Heart right ventricle (tissue), 16 donors: Measurements from ENCODE around the gene GADL1. TPM values are rescaled to one million over a fixed set of nuclear protein-coding genes. Genes with fewer than 3 reads are reported as not detected.

Source experiments
- ATAC-seq, 8 donors: fragments of 200-7000 bp; cut with Tn5 transposase; one replicate each; pipeline ENCODE4 v1.9.1; 2020; ENCODE audit warnings: mild to moderate bottlenecking in 8 of 8, moderate library complexity in 8 of 8, moderate number of reproducible peaks in 1 of 8
- DNase-seq, 2 donors: peaks; one replicate each; pipeline ENCODE4 v3.0.0-alpha.2; 2020
- H3K27ac ChIP-seq, 10 donors: fragments of 200-600 bp; sonication (generic) in 2 of 10; one replicate each; pipeline versions ENCODE4 v1.5.0 to v1.8.0; 2020 to 2022; ENCODE audit warnings: mild to moderate bottlenecking in 3 of 10
- H3K27me3 ChIP-seq, 7 donors: fragments of 200-600 bp; one replicate each; pipeline ENCODE4 v1.8.0; 2021 to 2022; ENCODE audit warnings: mild to moderate bottlenecking in 2 of 7
- H3K36me3 ChIP-seq, 9 donors: fragments of 200-600 bp; sonication (generic) in 1 of 9; one replicate each; pipeline versions ENCODE4 v1.5.0 to v1.8.0; 2020 to 2022; ENCODE audit warnings: mild to moderate bottlenecking in 2 of 9
- H3K4me1 ChIP-seq, 9 donors: fragments of 200-600 bp; sonication (generic) in 1 of 9; one replicate each; pipeline versions ENCODE4 v1.5.0 to v1.8.0; 2020 to 2022; ENCODE audit warnings: mild to moderate bottlenecking in 4 of 9
- H3K4me3 ChIP-seq, 10 donors: fragments of 200-600 bp; sonication (generic) in 2 of 10; one replicate each; pipeline versions ENCODE4 v1.5.0 to v1.8.0; 2020 to 2022; ENCODE audit warnings: mild to moderate bottlenecking in 7 of 10, moderate library complexity in 2 of 10
- H3K9me3 ChIP-seq, 11 donors: fragments of 200-600 bp in 10 of 11; sonication (generic) in 2 of 11; one replicate each; pipeline versions ENCODE4 v1.5.0 to v1.8.0; 2013 to 2022; ENCODE audit warnings: mild to moderate bottlenecking in 2 of 11, control low read depth in 1 of 11, moderate library complexity in 1 of 11
- WGBS, 2 donors: extraction: QIAGEN DNeasy Blood & Tissue Kit; methylation state at CpG; one replicate each; pipeline ENCODE4 v1.1.7; 2013; ENCODE audit warnings: inconsistent platforms in 1 of 2; 5-methylcytosine and 5-hydroxymethylcytosine counted together
- intact Hi-C, 10 donors: fragments of 100-400 bp; cut with DNase I; formaldehyde crosslinking; loops; one replicate each; pipeline versions ENCODE4 v1.11.1 to v1.14.2; 2022
- polyA plus RNA-seq, 2 donors: library from polyadenylated mRNA; stranded (reverse); fragments of 200-250 nt; gene quantifications; one replicate each; pipeline ENCODE4 v1.2.3, GENCODE V29; 2013
- total RNA-seq, 10 donors: library from RNA; stranded (reverse); fragmentation: NEBNext Ultra II Directional in 3 of 10; extraction: Animal tissue kit (Norgen Biotek cat#: 25700) in 3 of 10; gene quantifications; one replicate each; pipeline versions ENCODE4 v1.2.1 to v1.2.4, GENCODE V29; 2021 to 2023
- TF ChIP-seq, protein P1 (sequence below), 9 donors: fragments of 200-600 bp; sonication (generic) in 2 of 9; IDR thresholded peaks; one replicate each; pipeline versions ENCODE4 v1.5.0 to v1.8.0; 2021 to 2022; ENCODE audit warnings: antibody characterized with exemption in 9 of 9, mild to moderate bottlenecking in 5 of 9, moderate library complexity in 1 of 9
- donor health status: Arrhythmogenic right ventricular cardiomyopathy.
- donor health status: ischemic (EF 13 %, LVEDD 7.1; RV severe dilation, severe dysfunction).
- donor health status: healthy with polysubstance abuse.
- donor health status: DM: no; HTN: yes; CAD: no.
- donor health status: DM: no; HTN: no; CAD: no.
- donor health status: ischemic (EF 25% LVEDD 6.9; RV normal size, moderate dysfunction).
- donor health status: ischemic (EF 25% LVEDD 5.7; RV mildly dilated, moderate dysfunction).
- donor health status: healthy.
- donor health status: DM: yes; HTN: yes; CAD: no.
- donor health status: Ischemic cardiomyopathy.
- donor health status: ischemic (EF 35%, LVEDD 5.7; RV mildly dilated, moderate dysfunction).
- donor health status: nonischemic (EF 11% LVEDD 7.7; RV severe dilation, severe dysfunction).
- donor health status: DM: yes; HTN: yes; CAD: no.
- donor health status: PGD.
- donor health status: ischemic (EF 29% LVEDD 5.4; RV normal size, mild dysfunction).
- donor health status: nonischemic (EF 23%, LVEDD 6.1; RV moderate dilation, normal function).

Gene GADL1
- total and polyA plus RNA-seq, 12 donors = 0.12 to 1.6 (median 0.40) TPM; not detected in 4

DNA sequence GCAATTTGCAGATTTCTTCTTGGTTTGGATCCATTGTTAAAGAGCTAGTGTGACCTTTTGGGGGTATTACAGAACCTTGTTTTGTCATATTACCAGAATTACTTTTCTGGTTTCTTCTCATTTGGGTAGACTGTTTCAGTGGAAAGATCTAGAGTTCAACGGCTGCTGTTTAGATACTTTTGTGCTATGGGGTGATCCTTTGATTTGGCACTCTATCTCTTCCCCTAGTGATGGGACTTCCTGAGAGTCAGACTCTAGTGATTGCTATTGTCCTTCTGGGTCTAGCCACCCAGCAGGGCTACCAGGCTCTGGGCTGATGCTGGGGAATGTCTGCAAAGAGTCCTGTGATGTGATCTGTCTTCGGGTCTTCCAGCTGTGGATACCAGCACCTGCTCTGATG, 46.3 kb upstream of the GADL1 start:
- intact Hi-C loops = loop anchor here in 1 of 10 donors (5.0 kb wide), 1 partner anchor 168 kb away; no protein-coding TSS in a partner anchor
- peaks cover 0 to 3% (median 0%) of the 10 kb centered on the region in 11 donors for H3K9me3 ChIP-seq
- TF ChIP-seq, protein P1, sequence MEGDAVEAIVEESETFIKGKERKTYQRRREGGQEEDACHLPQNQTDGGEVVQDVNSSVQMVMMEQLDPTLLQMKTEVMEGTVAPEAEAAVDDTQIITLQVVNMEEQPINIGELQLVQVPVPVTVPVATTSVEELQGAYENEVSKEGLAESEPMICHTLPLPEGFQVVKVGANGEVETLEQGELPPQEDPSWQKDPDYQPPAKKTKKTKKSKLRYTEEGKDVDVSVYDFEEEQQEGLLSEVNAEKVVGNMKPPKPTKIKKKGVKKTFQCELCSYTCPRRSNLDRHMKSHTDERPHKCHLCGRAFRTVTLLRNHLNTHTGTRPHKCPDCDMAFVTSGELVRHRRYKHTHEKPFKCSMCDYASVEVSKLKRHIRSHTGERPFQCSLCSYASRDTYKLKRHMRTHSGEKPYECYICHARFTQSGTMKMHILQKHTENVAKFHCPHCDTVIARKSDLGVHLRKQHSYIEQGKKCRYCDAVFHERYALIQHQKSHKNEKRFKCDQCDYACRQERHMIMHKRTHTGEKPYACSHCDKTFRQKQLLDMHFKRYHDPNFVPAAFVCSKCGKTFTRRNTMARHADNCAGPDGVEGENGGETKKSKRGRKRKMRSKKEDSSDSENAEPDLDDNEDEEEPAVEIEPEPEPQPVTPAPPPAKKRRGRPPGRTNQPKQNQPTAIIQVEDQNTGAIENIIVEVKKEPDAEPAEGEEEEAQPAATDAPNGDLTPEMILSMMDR (IDR thresholded peaks at IDR 0.05) = no peak
- no peak for ATAC-seq
- 83 to 85% methylated on average over 2 of the region's 2 CpGs for WGBS, 2 donors
- no peaks in the 10 kb centered on the region for H3K27me3 ChIP-seq
- no peak overlapping the region for H3K27ac ChIP-seq
- H3K4me3 ChIP-seq = no peak overlapping the region
- H3K36me3 ChIP-seq = no peaks in the 10 kb centered on the region
- H3K4me1 ChIP-seq = no peaks in the 10 kb centered on the region
- DNase-seq = no peak

DNA sequence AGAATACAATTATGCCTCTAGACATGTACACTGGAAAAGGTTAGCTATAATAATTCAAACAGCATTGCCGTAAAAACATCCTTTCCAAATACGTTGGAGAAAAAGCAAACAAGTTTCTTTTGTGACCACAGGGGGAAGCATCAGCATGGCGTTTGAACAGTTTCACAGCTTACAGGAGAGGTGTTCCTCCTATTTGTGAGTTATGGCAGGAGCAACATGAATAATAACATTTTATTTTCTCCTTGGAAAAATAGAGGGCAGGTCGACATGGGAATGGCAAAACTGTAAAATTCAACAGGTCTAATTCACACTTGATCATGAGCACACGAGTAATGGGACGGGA, 39.7 kb upstream of the GADL1 start:
- ATAC-seq (no peak), DNase-seq (no peak)
- no peaks in the 10 kb centered on the region for H3K27me3 ChIP-seq
- peaks cover 0 to 5% (median 0%) of the 10 kb centered on the region in 9 donors for H3K4me1 ChIP-seq
- H3K4me3 ChIP-seq = peak overlapping the region in 1 of 10 donors; percentile 22
- H3K27ac ChIP-seq = no peak overlapping the region
- TF ChIP-seq, protein P1 (IDR thresholded peaks at IDR 0.05) = peak in 7 of 9 donors; percentile 41 to 59 (median 51)
- WGBS, 2 donors = 34 to 46% methylated on average over 6 of the region's 6 CpGs
- no peaks in the 10 kb centered on the region for H3K36me3 ChIP-seq
- H3K9me3 ChIP-seq = no peaks in the 10 kb centered on the region
- intact Hi-C loops = no loop called here

DNA sequence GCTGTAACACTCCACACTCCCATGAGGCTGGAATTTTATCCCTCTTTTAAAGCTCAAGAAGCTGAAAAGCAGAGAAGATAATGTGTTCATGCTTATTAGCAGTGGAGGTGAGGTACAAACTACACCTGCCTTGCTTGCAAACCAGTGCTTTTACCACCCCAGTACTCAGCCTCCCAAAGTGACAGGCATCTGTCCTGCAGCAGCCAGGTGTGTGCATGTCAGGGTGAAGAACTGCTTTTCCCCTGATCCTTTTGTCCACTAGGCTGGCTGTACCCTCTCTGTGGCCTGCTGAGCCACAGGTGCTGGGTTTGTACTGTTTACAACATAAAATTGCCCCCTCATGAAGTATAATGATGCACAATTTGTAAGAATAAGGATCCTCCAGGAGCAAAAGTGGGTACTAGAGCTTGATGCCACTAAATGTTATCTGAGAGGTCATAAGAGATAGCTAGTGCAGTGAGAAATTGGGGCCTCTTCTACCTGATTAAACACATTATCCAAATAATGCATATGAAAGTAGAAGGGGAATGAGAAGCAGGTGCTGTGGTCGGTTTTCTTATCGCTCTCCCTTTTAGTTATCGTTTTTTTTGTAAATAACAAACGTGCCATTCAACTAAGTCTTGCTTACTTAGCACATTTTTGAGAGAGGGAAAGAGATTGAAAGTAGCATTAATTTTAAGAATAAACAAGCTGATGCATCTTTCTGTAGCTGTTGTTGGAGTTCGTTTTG, 39.2 kb upstream of the GADL1 start:
- H3K4me1 ChIP-seq = peaks cover 0 to 5% (median 0%) of the 10 kb centered on the region in 9 donors
- TF ChIP-seq, protein P1 (IDR thresholded peaks at IDR 0.05) = no peak
- no peaks in the 10 kb centered on the region for H3K36me3 ChIP-seq
- H3K27me3 ChIP-seq = no peaks in the 10 kb centered on the region
- H3K9me3 ChIP-seq = no peaks in the 10 kb centered on the region
- peak overlapping the region in 1 of 10 donors; percentile 22 for H3K4me3 ChIP-seq
- DNase-seq (no peak), ATAC-seq (no peak)
- H3K27ac ChIP-seq = no peak overlapping the region
- WGBS, 2 donors = 50 to 56% methylated on average over 5 of the region's 5 CpGs
- intact Hi-C loops = no loop called here

DNA sequence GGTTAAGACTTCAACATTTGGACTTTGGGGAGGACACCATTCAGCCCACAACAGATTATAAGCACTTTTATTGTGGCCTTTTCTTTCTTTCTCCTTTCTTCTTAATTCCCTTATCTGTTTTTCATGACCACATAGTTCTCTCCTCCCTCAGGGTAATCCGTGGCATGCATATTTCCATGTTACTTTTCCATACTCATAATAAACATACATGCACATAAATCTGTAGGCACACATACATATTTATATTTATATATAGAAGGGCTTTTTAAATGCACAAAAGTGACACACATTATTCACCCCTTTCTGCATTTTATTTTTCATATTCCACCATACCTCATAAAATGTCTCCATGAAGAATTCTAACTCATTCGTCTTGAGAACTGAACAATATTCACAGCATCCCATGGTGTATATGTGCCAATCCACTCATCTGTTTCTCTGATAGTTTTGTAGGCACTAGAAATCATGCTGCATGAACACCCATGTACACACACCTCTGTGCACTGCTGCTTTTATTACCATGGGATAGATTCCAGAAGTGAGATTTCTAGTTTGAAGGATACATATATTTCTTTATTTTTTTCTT, 38.1 kb upstream of the GADL1 start:
- intact Hi-C loops = no loop called here
- 55 to 59% methylated on average over 2 of the region's 2 CpGs for WGBS, 2 donors
- TF ChIP-seq, protein P1 (IDR thresholded peaks at IDR 0.05) = no peak
- Histone ChIP-seq H3K9me3 (no peaks in the 10 kb centered on the region), H3K27ac (no peak overlapping the region), H3K36me3 (no peaks in the 10 kb centered on the region), H3K4me1 (peaks cover 0 to 5% (median 0%) of the 10 kb centered on the region in 9 donors), H3K4me3 (no peak overlapping the region), H3K27me3 (no peaks in the 10 kb centered on the region)
- no peak for DNase-seq
- ATAC-seq = no peak
